HG02840 (cell line): Measurements from ENCODE around the gene DOC2B.
"Not testable (repeated sequence)": the region's sequence is repeated elsewhere in the genome, so short reads cannot be mapped to it uniquely, and the experiment has no call there.

ENCODE experiments used
- ATAC-seq: cut with Tn5 transposase; IDR thresholded peaks from one replicate; pipeline ENCODE4 v1.9.1; 2021; ENCODE audit warnings: mild to moderate bottlenecking, moderate library complexity, moderate number of reproducible peaks; ENCODE audit not compliant: unreplicated experiment, low FRiP score

Gene DOC2B

GRCh38 chr17:193426-193810 lies 12.0 kb upstream of the DOC2B start:
- ATAC-seq = no peak

GRCh38 chr17:192666-193425 lies 11.4 kb upstream of the DOC2B start:
- ATAC-seq = no peak

- ATAC-seq = no peak
These were observed 8.0 kb upstream of the DOC2B start for GRCh38 chr17:189444-189843.

- ATAC-seq = no peak
These were observed 5.7 kb upstream of the DOC2B start for GRCh38 chr17:187130-187529.

- ATAC-seq = no peak
These were observed 4.1 kb upstream of the DOC2B start for GRCh38 chr17:185445-186138.

- no peak for ATAC-seq
These were observed 1.6 kb upstream of the DOC2B start for GRCh38 chr17:183021-183420.

- ATAC-seq = no peak
These were observed 751 bp upstream of the DOC2B start for GRCh38 chr17:182050-182751.

GRCh38 chr17:180381-181244 lies 837 bp downstream of the DOC2B start:
- ATAC-seq = no peak

- no peak for ATAC-seq
These were observed 1.6 kb downstream of the DOC2B start for GRCh38 chr17:179781-180380.

GRCh38 chr17:179066-179432 lies 2.4 kb downstream of the DOC2B start:
- no peak for ATAC-seq

- ATAC-seq = no peak
These were observed 3.0 kb downstream of the DOC2B start for GRCh38 chr17:178292-179065.

- no peak for ATAC-seq
These were observed 3.7 kb downstream of the DOC2B start for GRCh38 chr17:177762-178161.

GRCh38 chr17:177155-177554 lies 4.3 kb downstream of the DOC2B start:
- no peak for ATAC-seq

GRCh38 chr17:173166-173911 lies 8.1 kb downstream of the DOC2B start:
- ATAC-seq = no peak

GRCh38 chr17:172401-172800 lies 9.0 kb downstream of the DOC2B start:
- no peak for ATAC-seq

GRCh38 chr17:171871-172270 lies 9.6 kb downstream of the DOC2B start:
- ATAC-seq = no peak

GRCh38 chr17:170130-170670 lies 11.2 kb downstream of the DOC2B start:
- no peak for ATAC-seq

- ATAC-seq = not testable (repeated sequence)
These were observed 12.8 kb downstream of the DOC2B start for GRCh38 chr17:168614-169013.

- no peak for ATAC-seq
These were observed 15.5 kb downstream of the DOC2B start for GRCh38 chr17:165939-166338.
